Stimulated activated CD8-positive, alpha-beta memory T cell treated with anti-CD3 and anti-CD28 coated beads, Interleukin-12 subunit alpha, Interleukin-12 subunit beta, amount 100 ng/mL, for 1 hour (primary cell): ENCODE data around the gene SYNGR1.

Experiments used
- DNase-seq: peaks from one replicate; pipeline ENCODE4 v3.0.0-alpha.2; 2020; ENCODE audit warnings: low read depth

Gene SYNGR1

GRCh38 chr22:39371732-39372131 is 21.9 kb downstream of the SYNGR1 start:
- no peak for DNase-seq

- no peak for DNase-seq
Measured at GRCh38 chr22:39374191-39374590, 24.4 kb downstream of the SYNGR1 start.

- DNase-seq = no peak
Measured at GRCh38 chr22:39374801-39375200, 25.0 kb downstream of the SYNGR1 start.

GRCh38 chr22:39375646-39376045 is 25.9 kb downstream of the SYNGR1 start:
- no peak for DNase-seq

GRCh38 chr22:39379756-39380730 is 30.3 kb downstream of the SYNGR1 start:
- no peak for DNase-seq

- DNase-seq = no peak
Measured at GRCh38 chr22:39381009-39381755, 31.4 kb downstream of the SYNGR1 start.

- DNase-seq = no peak
Measured at GRCh38 chr22:39381930-39382329, 32.1 kb downstream of the SYNGR1 start.

- no peak for DNase-seq
Measured at GRCh38 chr22:39382410-39382809, 32.6 kb downstream of the SYNGR1 start.

- DNase-seq = no peak
Measured at GRCh38 chr22:39383841-39384625, 34.2 kb downstream of the SYNGR1 start.

- no peak for DNase-seq
Measured at GRCh38 chr22:39384750-39385480, 35.1 kb downstream of the SYNGR1 start.

GRCh38 chr22:39388261-39389011 is 38.6 kb downstream of the SYNGR1 start:
- DNase-seq = peak; percentile 51

GRCh38 chr22:39389420-39389819 is 39.6 kb downstream of the SYNGR1 start:
- no peak for DNase-seq

GRCh38 chr22:39392341-39392948 is 42.7 kb downstream of the SYNGR1 start:
- no peak for DNase-seq

GRCh38 chr22:39395936-39396796 is 46.4 kb downstream of the SYNGR1 start:
- DNase-seq = no peak

- no peak for DNase-seq
Measured at GRCh38 chr22:39396797-39397195, 47.0 kb downstream of the SYNGR1 start.

GRCh38 chr22:39401301-39401631 is 51.5 kb downstream of the SYNGR1 start:
- no peak for DNase-seq

- DNase-seq = no peak
Measured at GRCh38 chr22:39405346-39406085, 55.7 kb downstream of the SYNGR1 start.

- no peak for DNase-seq
Measured at GRCh38 chr22:39408173-39408572, 58.4 kb downstream of the SYNGR1 start.

GRCh38 chr22:39408807-39409206 is 59.0 kb downstream of the SYNGR1 start:
- no peak for DNase-seq
